ENCODE measurements around the gene ADAM12.
A peak's percentile ranks its signal among the peaks of the same experiment; 100 is the strongest.

The ADAM12 gene

DNA sequence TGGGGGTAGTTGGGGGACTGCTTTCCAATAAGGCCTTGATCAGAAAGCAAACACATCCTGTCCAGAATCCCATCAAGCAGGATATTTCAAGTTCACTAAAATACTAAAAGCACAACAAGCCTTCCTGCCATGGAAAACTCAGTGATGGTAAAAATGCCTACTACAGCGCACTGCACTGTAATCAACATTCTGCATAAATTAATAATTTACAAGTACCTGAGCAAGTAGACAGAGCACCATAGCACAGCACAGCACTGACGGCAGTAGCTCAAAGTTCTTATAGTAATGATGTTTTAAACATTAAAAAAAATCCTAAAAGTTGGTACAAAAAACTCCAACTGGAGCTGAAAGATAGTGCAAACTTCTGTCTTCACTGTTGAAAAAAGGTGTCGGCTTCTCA, 371.4 kb downstream of the ADAM12 start:
- no peak for DNase-seq (ENCODE audit: low read depth, low spot score)
- H3K4me3 ChIP-seq (ENCODE audit: low read depth, low read length), result no peak overlapping the region
- CTCF ChIA-PET, result interaction anchor here (1.4 kb wide), 1 partner anchor 12 kb away, joined by 3 read pairs; no protein-coding TSS in a partner anchor
- TF ChIP-seq, protein P1, sequence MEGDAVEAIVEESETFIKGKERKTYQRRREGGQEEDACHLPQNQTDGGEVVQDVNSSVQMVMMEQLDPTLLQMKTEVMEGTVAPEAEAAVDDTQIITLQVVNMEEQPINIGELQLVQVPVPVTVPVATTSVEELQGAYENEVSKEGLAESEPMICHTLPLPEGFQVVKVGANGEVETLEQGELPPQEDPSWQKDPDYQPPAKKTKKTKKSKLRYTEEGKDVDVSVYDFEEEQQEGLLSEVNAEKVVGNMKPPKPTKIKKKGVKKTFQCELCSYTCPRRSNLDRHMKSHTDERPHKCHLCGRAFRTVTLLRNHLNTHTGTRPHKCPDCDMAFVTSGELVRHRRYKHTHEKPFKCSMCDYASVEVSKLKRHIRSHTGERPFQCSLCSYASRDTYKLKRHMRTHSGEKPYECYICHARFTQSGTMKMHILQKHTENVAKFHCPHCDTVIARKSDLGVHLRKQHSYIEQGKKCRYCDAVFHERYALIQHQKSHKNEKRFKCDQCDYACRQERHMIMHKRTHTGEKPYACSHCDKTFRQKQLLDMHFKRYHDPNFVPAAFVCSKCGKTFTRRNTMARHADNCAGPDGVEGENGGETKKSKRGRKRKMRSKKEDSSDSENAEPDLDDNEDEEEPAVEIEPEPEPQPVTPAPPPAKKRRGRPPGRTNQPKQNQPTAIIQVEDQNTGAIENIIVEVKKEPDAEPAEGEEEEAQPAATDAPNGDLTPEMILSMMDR (IDR thresholded peaks at IDR 0.05; ENCODE audit: insufficient read depth, low read length, missing control alignments), result no peak
- POLR2A ChIA-PET, result no interaction called here

GRCh38 chr10:126016156-126016805, 372.0 kb downstream of the ADAM12 start:
- no peak overlapping the region for H3K4me3 ChIP-seq (ENCODE audit: low read depth, low read length)
- TF ChIP-seq, protein P1 (IDR thresholded peaks at IDR 0.05; ENCODE audit: insufficient read depth, low read length, missing control alignments), result no peak
- DNase-seq (ENCODE audit: low read depth, low spot score), result no peak
- ChIA-PET POLR2A (no interaction called here), CTCF (interaction anchor here (1.4 kb wide), 1 partner anchor 13 kb away, joined by 3 read pairs; no protein-coding TSS in a partner anchor)

- ChIA-PET POLR2A (no interaction called here), CTCF (no interaction called here)
- no peak for DNase-seq (ENCODE audit: low read depth, low spot score)
These were observed 372.9 kb downstream of the ADAM12 start for GRCh38 chr10:126015413-126015812.

GRCh38 chr10:126014309-126014708, 374.0 kb downstream of the ADAM12 start:
- no peak overlapping the region for H3K4me3 ChIP-seq (ENCODE audit: low read depth, low read length)
- no peak for DNase-seq (ENCODE audit: low read depth, low spot score)
- CTCF ChIA-PET, result interaction anchor here (1.1 to 1.4 kb wide), 2 partner anchors 13 to 80 kb away, joined by 3 to 4 read pairs; no protein-coding TSS in a partner anchor
- POLR2A ChIA-PET, result interaction anchor here (0.6 to 0.9 kb wide), 3 partner anchors 46 to 1214 kb away, joined by 3 to 4 read pairs (median 3); no protein-coding TSS in a partner anchor
- TF ChIP-seq, protein P1 (IDR thresholded peaks at IDR 0.05; ENCODE audit: insufficient read depth, low read length, missing control alignments), result no peak

More at GRCh38 chr10:126015413-126015812, 372.9 kb downstream of the ADAM12 start:
- no peak overlapping the region for H3K4me3 ChIP-seq (ENCODE audit: low read depth, low read length)
- TF ChIP-seq, protein P1 (IDR thresholded peaks at IDR 0.05; ENCODE audit: insufficient read depth, low read length, missing control alignments), result no peak

DNA sequence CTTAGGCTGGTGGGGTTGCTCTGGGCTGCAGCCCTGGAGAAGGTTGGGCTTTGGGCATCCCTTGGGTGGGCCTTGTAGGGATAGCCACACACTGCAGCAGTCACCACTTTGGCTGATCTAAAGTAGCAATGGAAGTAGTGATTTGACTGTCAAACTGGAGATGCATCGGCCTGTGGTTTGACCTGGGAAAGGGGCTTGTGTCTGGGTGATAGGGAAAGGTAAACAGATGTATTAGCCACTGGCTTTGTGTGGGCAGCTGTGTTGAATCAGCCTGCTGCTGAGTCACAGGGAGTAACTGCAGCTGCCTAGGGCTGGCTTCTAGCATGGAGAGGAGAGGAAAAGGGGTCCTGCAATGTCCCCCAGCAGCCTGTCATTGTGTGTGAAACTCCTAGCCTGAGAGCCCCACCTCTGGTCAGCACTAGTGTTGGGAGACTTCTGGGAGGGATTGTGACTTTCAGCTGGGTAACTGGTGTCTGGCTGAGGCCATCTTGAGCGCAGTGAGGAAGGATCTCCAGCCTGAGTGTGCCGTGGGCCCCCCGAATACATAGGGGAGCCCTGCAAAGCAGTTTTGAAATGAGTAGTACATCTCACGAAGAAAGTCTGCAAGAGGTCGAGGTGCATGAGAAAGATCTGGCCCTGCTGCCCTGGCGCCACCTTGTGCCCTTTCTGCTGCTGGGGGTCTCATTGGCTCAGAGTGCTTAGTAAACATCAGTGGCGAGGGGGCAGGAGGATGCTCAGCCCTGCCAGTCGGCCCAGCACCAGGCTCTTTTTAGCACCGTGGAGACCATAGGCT, 374.6 kb downstream of the ADAM12 start:
- ChIA-PET CTCF (interaction anchor here (1.1 to 1.4 kb wide), 2 partner anchors 14 to 80 kb away, joined by 3 to 4 read pairs; no protein-coding TSS in a partner anchor), POLR2A (no interaction called here)
- TF ChIP-seq, protein P1 (IDR thresholded peaks at IDR 0.05; ENCODE audit: insufficient read depth, low read length, missing control alignments), result no peak
- no peak overlapping the region for H3K4me3 ChIP-seq (ENCODE audit: low read depth, low read length)
- peak; percentile 24 for DNase-seq (ENCODE audit: low read depth, low spot score)

DNA sequence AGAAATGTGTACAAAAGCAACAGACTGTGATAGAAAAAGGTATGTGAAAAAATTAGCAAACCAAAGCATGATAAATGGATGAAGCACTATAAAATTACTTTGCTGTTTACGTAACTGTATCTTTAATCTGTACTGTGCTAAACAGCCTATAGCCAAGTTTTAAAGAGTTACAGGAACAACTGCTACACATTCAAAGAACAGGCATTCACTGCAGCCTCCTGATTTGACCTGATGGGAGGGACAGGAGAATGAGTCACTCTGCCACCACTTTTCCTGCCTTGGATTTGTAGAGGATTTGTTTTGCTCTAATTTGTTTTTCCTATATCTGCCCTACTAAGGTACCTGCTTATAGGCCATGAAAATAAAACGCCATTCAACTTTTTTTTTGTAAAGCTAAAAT, 375.8 kb downstream of the ADAM12 start:
- no peak overlapping the region for H3K4me3 ChIP-seq (ENCODE audit: low read depth, low read length)
- ChIA-PET POLR2A (no interaction called here), CTCF (interaction anchor here (0.6 kb wide), 1 partner anchor 9 kb away, joined by 3 read pairs; no protein-coding TSS in a partner anchor)
- no peak for DNase-seq (ENCODE audit: low read depth, low spot score)
- TF ChIP-seq, protein P1 (IDR thresholded peaks at IDR 0.05; ENCODE audit: insufficient read depth, low read length, missing control alignments), result no peak

Measured in AG04449 (cell line).